Fibroblast of lung (primary cell): ENCODE results near the gene RADIL. TPM values are rescaled to one million over a fixed set of nuclear protein-coding genes. Genes with fewer than 3 reads are reported as not detected.

Experiments used
- DNase-seq, 2 donors: peaks; one replicate each; pipeline versions ENCODE4 v3.0.0 to v3.0.0-alpha.2; 2010; ENCODE audit warnings: low read depth in 2 of 2
- H2AFZ ChIP-seq: 2 replicates; pipeline ENCODE4 v1.5.1; 2012; ENCODE audit warnings: low read length, control low read depth, inconsistent platforms
- H3K27ac ChIP-seq: 2 replicates; pipeline ENCODE4 v1.5.1; 2011; ENCODE audit warnings: low read length, control low read depth; ENCODE audit not compliant: insufficient read depth
- H3K27me3 ChIP-seq: 2 replicates; pipeline ENCODE4 v1.5.1; 2011; ENCODE audit warnings: mild to moderate bottlenecking, low read length; ENCODE audit not compliant: control insufficient read depth, insufficient read depth
- H3K36me3 ChIP-seq: 2 replicates; pipeline ENCODE4 v1.5.1; 2011; ENCODE audit warnings: low read length; ENCODE audit not compliant: control insufficient read depth, insufficient read depth
- H3K4me1 ChIP-seq: 2 replicates; pipeline ENCODE4 v1.5.1; 2011; ENCODE audit warnings: low read length; ENCODE audit not compliant: control insufficient read depth, insufficient read depth; ENCODE audit errors: extremely low read depth
- H3K4me2 ChIP-seq: 2 replicates; pipeline ENCODE4 v1.5.1; 2011; ENCODE audit warnings: low read length, control low read depth; ENCODE audit not compliant: insufficient read depth; ENCODE audit errors: extremely low read depth
- H3K4me3 ChIP-seq, 4 experiments: fragments of 200-600 bp in 1 of 4; sonication (generic) in 1 of 4; replicated peaks in 1 of 4; 2 replicates each; pipeline ENCODE4 v1.5.1; 2011 to 2016; ENCODE audit warnings: low read length in 4 of 4, low read depth in 3 of 4, mild to moderate bottlenecking in 3 of 4, control low read depth in 2 of 4, inconsistent platforms in 1 of 4, mixed read lengths in 1 of 4; ENCODE audit not compliant: insufficient read depth in 1 of 4; ENCODE audit errors: control extremely low read depth in 1 of 4
- H3K79me2 ChIP-seq: 2 replicates; pipeline ENCODE4 v1.5.1; 2012; ENCODE audit warnings: mild to moderate bottlenecking, low read length, inconsistent platforms; ENCODE audit not compliant: control insufficient read depth, insufficient read depth
- H3K9ac ChIP-seq: 2 replicates; pipeline ENCODE4 v1.5.1; 2011; ENCODE audit warnings: mild to moderate bottlenecking, low read length, control low read depth; ENCODE audit not compliant: insufficient read depth
- H3K9me3 ChIP-seq: 2 replicates; pipeline ENCODE4 v1.5.1; 2012; ENCODE audit warnings: low read depth, low read length; ENCODE audit not compliant: control insufficient read depth, insufficient read depth
- H4K20me1 ChIP-seq: 2 replicates; pipeline ENCODE4 v1.5.1; 2011; ENCODE audit warnings: low read length; ENCODE audit not compliant: control insufficient read depth, insufficient read depth; ENCODE audit errors: extremely low read depth
- CTCF ChIP-seq, 2 donors: IDR thresholded peaks in 1 of 2; conservative IDR thresholded peaks in 1 of 2; 1 replicate in 1 of 2; 2 replicates in 1 of 2; pipeline ENCODE4 v1.5.1; 2011 to 2012; ENCODE audit warnings: low read length in 2 of 2, control low read depth in 1 of 2, inconsistent platforms in 1 of 2, low read depth in 1 of 2, mild to moderate bottlenecking in 1 of 2
- EZH2 ChIP-seq: IDR thresholded peaks from 2 replicates; pipeline ENCODE4 v1.5.1; 2012; ENCODE audit warnings: low read length, control low read depth, mild to moderate bottlenecking; ENCODE audit errors: missing control alignments
- polyA plus RNA-seq, 2 donors: library from polyadenylated mRNA; depleted of rRNA in 1 of 2; stranded (reverse) in 1 of 2; unstranded in 1 of 2; fragments of >200 nt; gene quantifications; 2 replicates each; pipeline ENCODE4 v1.2.1, GENCODE V29; 2011 to 2012; ENCODE audit warnings: missing spikeins in 1 of 2
- total RNA-seq: library from RNA; depleted of rRNA; stranded (reverse); fragments of >200 nt; gene quantifications from 2 replicates; pipeline ENCODE4 v1.2.1, GENCODE V29; 2014

RADIL gene
- total and polyA plus RNA-seq, 2 donors (not counting 1 experiment from before 2014, with no cell fraction given), result 0.33 to 0.85 TPM

- Histone ChIP-seq H3K4me1 (peaks cover 13% of the 10 kb centered on the region), H3K9me3 (no peaks in the 10 kb centered on the region), H4K20me1 (no peaks in the 10 kb centered on the region), H3K4me2 (no peak overlapping the region), H3K9ac (no peak overlapping the region), H3K79me2 (peaks cover 48% of the 10 kb centered on the region), H3K27me3 (no peaks in the 10 kb centered on the region), H3K27ac (no peak overlapping the region), H3K36me3 (peaks cover 11% of the 10 kb centered on the region), H3K4me3 (no peak overlapping the region), H2AFZ (no peak overlapping the region)
- no peak for DNase-seq
- TF ChIP-seq CTCF (conservative IDR thresholded peaks at IDR 0.05 in 1 of 2, IDR thresholded peaks at IDR 0.05 in 1 of 2; ENCODE audit: low read depth in 1 of 2, low read length in 2 of 2), result no peak
- TF ChIP-seq EZH2, result no peak
Observed at GRCh38 chr7:4749363-4749762, 134.2 kb downstream of the RADIL start.

Other genes with a start within 250 kb of the RADIL start
- 21.8 and 26.9 TPM in 2 replicates for gene FOXK1, start 201.4 kb downstream of the RADIL start, total RNA-seq
- 5.2 and 8.2 TPM in 2 replicates for gene FOXK1, start 201.4 kb downstream of the RADIL start, polyA plus RNA-seq
- 27.5 and 32.2 TPM in 2 replicates for gene AP5Z1, start 108.1 kb downstream of the RADIL start, total RNA-seq
- 11.1 and 13.8 TPM in 2 replicates for gene AP5Z1, start 108.1 kb downstream of the RADIL start, polyA plus RNA-seq
- gene PAPOLB, start 21.7 kb downstream of the RADIL start, total RNA-seq, result under 0.01 TPM in 2 replicates
- 0.01 and 0.02 TPM in 2 replicates for gene PAPOLB, start 21.7 kb downstream of the RADIL start, polyA plus RNA-seq
- gene MMD2, start 75.5 kb upstream of the RADIL start, total RNA-seq, result not detected in 2 replicates
- not detected in 2 replicates for gene MMD2, start 75.5 kb upstream of the RADIL start, polyA plus RNA-seq
- gene RBAK, start 162.1 kb upstream of the RADIL start, total RNA-seq, result 6.9 TPM in 2 replicates
- gene RBAK, start 162.1 kb upstream of the RADIL start, polyA plus RNA-seq, result 3.0 and 4.3 TPM in 2 replicates